Stimulated activated CD8-positive, alpha-beta memory T cell treated with anti-CD3 and anti-CD28 coated beads, Interleukin-15, amount 100 ng/mL, for 4 hours (primary cell): ENCODE measurements around the gene LARP1B.
"Not testable (repeated sequence)": the region's sequence is repeated elsewhere in the genome, so short reads cannot be mapped to it uniquely, and the experiment has no call there.

Experiments used
- DNase-seq, 2 donors: peaks; one replicate each; pipeline ENCODE4 v3.0.0-alpha.2; 2020; ENCODE audit warnings: low read depth in 2 of 2

The LARP1B gene

DNA sequence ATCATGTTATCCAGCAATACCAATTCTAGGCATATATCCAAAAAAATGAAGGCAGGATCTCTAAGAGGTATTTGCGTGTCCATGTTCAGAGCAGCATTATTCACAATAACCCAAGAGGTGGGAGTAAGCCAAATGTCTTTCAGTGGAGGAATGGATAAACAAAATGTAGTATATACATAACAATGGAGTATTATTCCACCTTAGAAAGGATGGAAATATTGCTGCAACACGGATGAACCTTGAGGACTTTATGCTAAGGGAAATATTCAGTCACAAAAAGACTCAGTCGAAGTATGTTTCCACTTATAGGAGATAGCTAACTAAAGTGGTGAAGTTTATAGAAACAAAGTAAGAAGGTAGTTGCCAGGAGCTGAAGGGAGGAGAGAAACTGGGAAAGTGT, 74.3 kb downstream of the LARP1B start:
- DNase-seq, result no peak

- DNase-seq, result no peak
Observed at GRCh38 chr4:128141866-128142265, 80.8 kb downstream of the LARP1B start.

- no peak for DNase-seq
Observed at GRCh38 chr4:128145727-128146126, 84.6 kb downstream of the LARP1B start.

DNA sequence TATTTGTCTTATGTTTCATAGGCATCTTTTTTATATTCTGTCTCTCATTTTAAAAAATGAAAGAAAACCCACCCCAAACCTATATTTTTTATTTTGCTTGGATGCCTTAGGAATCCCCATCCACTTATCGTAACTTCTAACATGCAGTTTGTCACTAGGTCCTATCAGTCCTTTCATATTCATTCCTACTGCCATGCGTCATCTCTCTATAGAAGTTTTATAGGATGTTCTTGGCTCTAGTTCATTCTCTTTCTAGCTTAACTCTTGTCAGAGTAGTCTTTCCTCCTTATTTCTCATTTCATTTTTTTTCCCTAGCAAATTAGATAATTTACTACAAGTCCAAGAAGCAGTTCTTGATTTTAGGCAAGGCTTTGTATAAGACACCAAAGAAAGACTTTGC, 92.7 kb downstream of the LARP1B start:
- no peak for DNase-seq

DNA sequence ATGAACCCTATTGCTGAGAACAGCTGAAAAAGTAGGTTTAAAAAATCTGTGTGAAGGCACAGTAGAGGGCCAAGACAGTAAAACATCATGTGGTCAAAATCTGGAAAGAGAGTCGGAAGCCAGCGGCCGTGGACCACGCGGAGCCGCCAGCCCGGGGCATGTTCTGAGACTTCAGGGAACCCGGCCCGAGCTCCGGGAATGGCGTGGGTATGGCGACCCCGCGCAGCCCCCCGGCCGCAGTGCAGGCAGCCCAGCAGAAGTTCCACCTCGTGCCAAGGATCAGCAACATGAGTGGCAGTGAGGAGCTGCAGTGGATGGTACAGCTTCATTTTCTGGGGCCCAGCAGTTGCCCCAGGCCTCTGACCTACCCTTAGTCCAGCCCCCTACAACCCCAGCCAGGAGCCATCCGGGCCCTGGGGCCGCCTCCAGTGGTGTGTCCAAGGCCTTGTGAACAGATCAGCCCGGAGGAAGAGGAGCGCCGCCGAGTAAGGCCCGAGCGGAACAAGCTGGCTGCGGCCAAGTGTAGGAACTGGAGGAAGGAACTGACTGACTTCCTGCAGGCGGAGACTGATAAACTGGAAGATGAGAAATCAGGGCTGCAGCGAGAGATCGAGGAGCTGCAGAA, 94.2 kb downstream of the LARP1B start:
- no peak for DNase-seq

- DNase-seq, result no peak
Observed at GRCh38 chr4:128155874-128156456, 94.9 kb downstream of the LARP1B start.

- DNase-seq, result not testable (repeated sequence)
Observed at GRCh38 chr4:128156472-128156871, 95.4 kb downstream of the LARP1B start.

DNA sequence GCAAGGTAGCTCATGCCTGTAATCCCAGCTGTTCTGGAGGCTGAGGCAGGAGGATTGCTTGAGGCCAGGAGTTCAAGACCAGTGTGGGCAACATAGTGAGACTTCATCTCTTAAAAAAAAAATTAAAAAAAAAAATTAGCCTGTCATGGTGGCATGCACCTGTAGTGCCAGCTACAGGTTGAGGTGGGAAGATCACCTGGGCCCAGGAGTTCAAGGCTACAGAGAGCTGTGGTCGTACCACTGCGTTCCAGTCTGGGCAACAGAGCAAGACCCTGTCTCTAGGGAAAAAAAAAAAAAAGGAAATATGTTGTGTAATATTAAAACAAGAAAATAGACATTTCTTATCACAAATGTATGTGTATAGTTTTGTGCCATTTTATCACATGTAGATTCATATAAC, 97.8 kb downstream of the LARP1B start:
- no peak for DNase-seq

GRCh38 chr4:128159967-128160366, 98.9 kb downstream of the LARP1B start:
- no peak for DNase-seq

DNA sequence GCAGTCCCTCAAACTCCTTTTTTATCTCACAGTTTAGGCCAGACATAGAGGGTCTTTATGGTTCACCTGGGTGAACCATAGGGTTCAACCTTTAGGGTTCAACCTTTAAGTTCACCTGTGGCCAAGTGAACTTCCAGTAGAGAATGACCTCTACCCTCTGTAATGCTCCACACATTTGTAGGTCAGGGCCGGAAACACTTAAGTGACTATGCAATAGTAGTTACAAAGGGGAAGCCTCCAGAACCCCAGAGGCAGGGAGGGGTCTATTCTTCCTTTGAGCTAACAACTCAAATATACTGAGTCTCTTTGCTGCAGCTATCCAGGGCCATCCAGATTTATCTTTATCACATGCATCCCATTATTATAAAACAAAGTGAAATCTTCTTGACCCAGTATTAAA, 100.0 kb downstream of the LARP1B start:
- DNase-seq, result no peak

GRCh38 chr4:128162434-128162833, 101.3 kb downstream of the LARP1B start:
- no peak for DNase-seq

DNA sequence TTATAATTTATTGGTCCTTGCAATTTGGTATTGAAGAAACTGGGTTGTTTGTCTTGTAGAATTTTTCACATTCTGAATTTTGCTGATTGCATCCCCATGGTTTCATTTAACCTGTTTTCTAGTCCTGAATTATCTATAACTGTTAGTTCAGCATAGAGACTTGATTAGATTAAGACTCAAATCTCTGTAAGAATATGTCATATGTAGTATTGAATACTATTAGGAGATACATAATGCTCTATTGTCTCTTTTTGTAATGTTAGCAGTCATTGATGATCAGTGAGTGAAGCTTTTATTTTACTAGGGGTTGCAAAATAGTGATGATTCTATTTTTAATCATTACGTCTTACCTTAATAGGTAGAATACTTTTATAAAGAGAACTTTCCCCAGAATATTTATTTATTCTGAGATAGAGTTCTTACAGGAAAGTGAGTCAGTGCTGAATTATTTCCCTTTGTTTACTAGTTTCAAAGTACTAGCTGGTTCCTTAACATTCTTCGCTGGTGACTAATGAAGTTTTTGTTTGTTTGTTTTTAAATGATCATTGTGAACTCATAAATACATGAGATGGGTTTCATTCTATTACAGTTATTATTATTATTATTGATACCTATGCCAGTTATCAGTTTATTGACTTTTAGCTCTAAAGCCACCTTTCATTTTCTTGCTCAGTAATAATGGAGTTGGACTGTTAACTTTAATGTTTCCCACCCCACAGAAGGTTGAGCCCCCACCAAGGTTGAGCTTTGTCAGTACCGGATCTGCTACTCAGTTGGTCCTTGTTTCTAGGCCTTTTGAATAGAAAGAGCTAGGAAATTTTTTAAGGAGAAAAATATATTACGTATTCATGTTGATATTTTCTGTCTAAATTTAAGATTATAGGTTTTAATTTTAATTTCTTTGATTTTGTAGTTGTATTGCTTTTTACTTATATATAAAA, 102.3 kb downstream of the LARP1B start:
- no peak for DNase-seq

DNA sequence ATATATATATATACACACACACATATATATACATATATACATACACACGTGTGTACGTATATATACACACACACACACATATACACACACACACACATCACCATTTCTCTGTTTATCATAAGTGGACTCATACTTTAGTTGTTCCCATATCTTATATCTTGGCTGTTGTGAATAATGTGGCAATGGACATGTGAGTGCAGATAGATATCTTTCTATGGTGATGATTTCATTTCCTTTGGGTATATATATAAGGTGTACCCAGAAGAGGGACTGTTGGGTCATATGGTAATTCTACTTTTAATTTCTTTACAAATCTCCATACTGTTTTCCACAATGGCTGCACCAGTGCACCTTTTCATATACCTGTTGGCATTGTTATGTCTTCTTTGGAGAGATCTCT, 105.9 kb downstream of the LARP1B start:
- no peak for DNase-seq

DNA sequence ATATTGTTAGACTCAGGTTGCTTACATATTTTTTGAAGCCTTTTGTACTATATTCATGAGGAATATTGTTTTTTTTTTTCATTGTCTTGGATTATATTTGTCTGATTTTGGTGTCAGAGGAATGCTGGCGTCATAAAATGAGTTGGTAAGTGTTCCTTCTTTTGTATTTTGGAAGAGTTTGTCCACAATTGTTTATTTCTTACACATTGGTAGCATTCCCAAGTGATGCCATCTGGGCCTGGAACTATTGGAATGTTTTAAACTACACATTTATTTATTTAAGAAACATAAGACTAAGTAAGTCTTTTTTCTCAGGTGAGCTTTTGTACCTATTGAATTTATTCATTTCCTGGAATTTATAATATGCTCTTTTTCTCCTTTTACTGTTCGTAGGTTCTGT, 107.6 kb downstream of the LARP1B start:
- DNase-seq, result no peak

- no peak for DNase-seq
Observed at GRCh38 chr4:128169245-128169644, 108.1 kb downstream of the LARP1B start.

GRCh38 chr4:128176643-128177042, 115.5 kb downstream of the LARP1B start:
- DNase-seq, result no peak

- DNase-seq, result no peak
Observed at GRCh38 chr4:128177498-128177897, 116.4 kb downstream of the LARP1B start.

DNA sequence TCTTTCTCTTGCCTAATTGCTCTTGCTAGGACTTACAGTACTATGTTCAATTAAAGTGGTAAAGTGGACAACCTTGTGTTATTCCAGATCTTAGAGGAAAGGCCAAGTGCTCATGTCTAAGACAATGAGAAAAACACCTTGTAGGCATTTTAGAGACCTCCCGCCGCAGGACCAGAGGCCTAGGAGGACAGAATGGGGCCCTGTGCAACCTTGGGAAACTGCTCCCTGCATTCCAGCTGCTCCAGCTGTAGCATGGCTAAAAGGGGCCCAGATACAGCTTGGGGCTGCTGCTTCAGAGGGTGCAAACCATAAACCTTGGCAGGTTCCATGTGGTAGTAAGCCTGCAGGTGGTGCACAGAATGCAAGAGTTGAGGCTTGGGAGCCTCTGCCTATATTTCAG, 125.5 kb downstream of the LARP1B start:
- no peak for DNase-seq

- peak; percentile 21 to 51 for DNase-seq
Observed at GRCh38 chr4:128191115-128191781, 130.1 kb downstream of the LARP1B start.

DNA sequence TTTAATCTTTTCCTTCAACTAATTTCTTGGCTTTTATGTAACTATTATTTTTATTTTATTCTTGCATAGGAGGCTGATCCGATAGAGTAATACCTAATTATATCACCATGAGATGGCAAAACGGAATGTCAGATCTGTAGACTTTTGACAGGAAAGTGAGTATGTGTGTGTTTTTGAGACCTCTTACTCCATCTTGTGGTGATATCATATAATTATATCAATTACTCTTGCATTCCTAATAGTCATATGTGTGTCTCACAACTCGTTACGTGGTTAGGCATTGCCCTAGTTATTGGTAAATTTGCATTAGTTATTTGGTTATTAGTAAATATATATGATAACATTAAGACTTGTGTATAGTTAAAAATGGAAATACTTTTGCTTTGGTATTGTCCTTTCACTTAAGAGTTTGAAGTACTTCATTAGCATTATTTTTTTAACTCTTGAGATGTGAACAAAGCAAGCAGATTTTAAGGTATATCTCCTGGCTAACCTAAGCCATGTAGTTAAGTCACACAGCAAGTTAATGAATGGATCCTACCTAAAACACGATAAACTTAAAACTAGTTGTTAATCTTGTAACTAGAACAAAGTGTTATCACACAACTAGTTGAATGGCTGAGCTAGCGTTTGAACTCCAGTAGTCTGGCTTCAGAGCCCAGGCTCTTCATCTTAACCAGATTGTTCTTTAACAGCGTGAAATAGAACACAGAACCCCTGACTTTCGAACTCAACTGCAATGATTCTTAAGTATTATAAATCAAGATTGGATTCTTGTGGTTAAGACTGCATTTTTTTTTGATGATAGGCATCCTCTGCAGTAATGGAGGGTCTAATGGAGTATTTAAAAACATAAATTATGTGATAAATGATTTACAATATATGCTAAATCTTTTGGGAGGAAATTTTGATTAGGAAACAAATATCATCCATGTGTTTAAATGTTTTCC, 159.4 kb downstream of the LARP1B start:
- no peak for DNase-seq

GRCh38 chr4:128221586-128221985, 160.5 kb downstream of the LARP1B start:
- DNase-seq, result no peak
